ENCODE measurements around the gene PDE2A. TPM values are rescaled to one million over a fixed set of nuclear protein-coding genes. Genes with fewer than 3 reads are reported as not detected.

The PDE2A gene
- polyA plus RNA-seq (2011; rRNA removed) (0.32 and 0.64 TPM in 2 replicates), polyA minus RNA-seq (2011; rRNA and poly(A)+ RNA removed) (0.10 and 0.62 TPM in 2 replicates)

DNA sequence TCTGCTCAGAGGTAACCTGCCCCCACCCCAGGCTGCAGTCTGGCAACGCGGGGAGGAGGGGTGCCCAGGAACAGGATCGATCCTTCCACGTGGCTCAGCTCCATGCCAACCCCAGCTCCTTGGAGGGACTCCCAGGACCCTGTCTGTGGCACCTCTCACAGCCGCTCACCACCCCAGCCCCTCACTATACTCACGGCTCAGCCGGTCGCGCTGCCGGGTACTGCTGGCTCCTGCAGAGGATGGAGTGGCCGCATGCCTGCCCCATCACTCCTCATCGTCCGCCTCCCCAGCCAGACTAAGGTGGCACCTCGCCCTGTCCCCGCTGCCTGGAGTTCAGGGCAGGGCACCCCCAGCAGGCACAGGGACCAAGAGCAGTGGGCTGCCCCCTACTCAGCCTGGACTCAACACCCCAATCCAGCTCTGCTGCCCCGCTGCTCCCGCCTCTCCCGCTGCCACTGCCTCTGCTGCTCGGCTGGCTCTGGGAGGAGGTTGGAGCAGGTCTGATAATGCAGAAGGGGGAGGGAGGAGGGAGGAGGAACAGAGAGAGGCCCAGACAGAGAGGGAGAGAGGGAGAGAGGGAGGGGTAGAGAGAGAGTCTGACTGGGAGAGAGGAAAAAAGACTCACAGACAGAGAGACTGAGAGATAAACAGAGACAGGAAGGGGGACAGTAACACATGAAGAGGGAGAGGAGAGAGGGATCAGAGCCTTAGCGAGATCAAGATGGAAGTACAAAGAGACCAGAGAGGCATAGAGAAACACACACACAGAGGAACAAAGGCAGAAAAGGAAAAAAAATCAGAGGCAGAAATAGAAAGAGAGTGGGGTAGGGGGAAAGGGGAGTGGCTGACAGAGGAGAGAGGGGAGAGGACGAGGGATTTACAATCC is at the start of gene PDE2A:
PDE2A (minus strand) TSS at position 480 of the 886 bp plus-strand sequence; CDS start at position 265, 215 bp downstream.
- POLR2A ChIA-PET: no interaction called here
- TF ChIP-seq CTCF (IDR thresholded peaks at IDR 0.05; ENCODE audit: insufficient read depth, low read depth, low read length): no peak
- Histone ChIP-seq H3K27me3 (ENCODE audit: control insufficient read depth, insufficient read depth, low read length) (peaks cover 47% of the 10 kb centered on the region), H3K36me3 (ENCODE audit: control insufficient read depth, insufficient read depth, low read length) (no peaks in the 10 kb centered on the region), H3K4me3 (ENCODE audit: low read depth, low read length) (no peak within 1 kb of the TSS)
- CTCF ChIA-PET: interaction anchor here (0.7 to 2.8 kb wide), 3 partner anchors 10 to 203 kb away, joined by 4 to 23 read pairs (median 8); no protein-coding TSS in a partner anchor
- DNase-seq (ENCODE audit: low read depth): no peak

- CTCF ChIA-PET: interaction anchor here (1.3 to 14.8 kb wide), 4 partner anchors 14 to 456 kb away, joined by 3 to 139 read pairs (median 30); partner anchors contain the start of genes ATG16L2 and STARD10
- DNase-seq (ENCODE audit: low read depth): no peak
- POLR2A ChIA-PET: no interaction called here
Observed at GRCh38 chr11:72723508-72723907, 49.3 kb upstream of the PDE2A start.

DNA sequence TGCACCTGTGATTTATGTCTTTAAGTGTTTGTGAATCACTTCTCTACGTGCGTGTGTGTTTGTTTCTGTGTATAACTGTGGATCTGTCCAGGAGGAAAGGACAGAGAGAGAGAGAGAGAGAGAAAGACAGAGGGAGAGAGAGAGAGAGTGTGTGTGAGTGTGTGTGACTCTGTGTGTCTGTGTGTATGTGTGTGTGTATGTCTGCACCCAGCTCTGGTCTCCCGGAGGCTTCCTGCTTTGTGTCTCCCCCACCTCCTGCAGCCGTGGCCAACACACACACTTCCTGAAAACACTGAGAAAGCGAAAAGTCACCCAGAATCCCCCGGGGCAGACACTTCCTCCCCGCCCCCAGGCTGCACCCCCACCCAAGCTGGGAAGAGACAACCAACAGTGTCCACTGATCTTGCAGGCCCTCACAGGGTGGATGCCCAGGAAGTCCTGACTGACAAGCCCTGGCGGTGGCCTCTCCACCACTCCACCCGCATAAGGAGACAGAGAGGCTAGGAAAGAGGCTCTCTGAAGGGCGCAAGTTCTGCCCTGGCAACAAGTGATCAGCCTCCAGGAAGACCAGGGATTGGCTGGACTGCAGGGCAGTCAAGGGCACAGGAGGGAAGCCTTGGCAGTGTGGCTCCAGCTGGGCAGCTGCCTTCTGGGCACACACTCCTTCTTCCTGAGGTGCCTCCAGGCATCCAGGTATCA is 48.0 kb upstream of the PDE2A start:
- no peaks in the 10 kb centered on the region for H3K27me3 ChIP-seq (ENCODE audit: control insufficient read depth, insufficient read depth, low read length)
- POLR2A ChIA-PET: interaction anchor here (0.6 kb wide), 2 partner anchors 553 to 586 kb away, joined by 11 to 12 read pairs; partner anchors contain the start of gene ARHGEF17
- no peak for TF ChIP-seq CTCF (IDR thresholded peaks at IDR 0.05; ENCODE audit: insufficient read depth, low read depth, low read length)
- CTCF ChIA-PET: interaction anchor here (0.6 to 14.8 kb wide), 7 partner anchors 38 to 464 kb away, joined by 4 to 139 read pairs (median 6); partner anchors contain the start of genes ATG16L2, FCHSD2 and STARD10
- peak; percentile 46 for DNase-seq (ENCODE audit: low read depth)
- H3K4me3 ChIP-seq (ENCODE audit: low read depth, low read length): peak overlapping the region; percentile 50
- peaks cover 7% of the 10 kb centered on the region for H3K36me3 ChIP-seq (ENCODE audit: control insufficient read depth, insufficient read depth, low read length)

More at GRCh38 chr11:72723508-72723907, 49.3 kb upstream of the PDE2A start:
- H3K27me3 ChIP-seq (ENCODE audit: control insufficient read depth, insufficient read depth, low read length): no peaks in the 10 kb centered on the region
- 0 out of 2 replicates have a peak, but pooled peaks cover 4% of the 10 kb centered on the region for H3K36me3 ChIP-seq (ENCODE audit: control insufficient read depth, insufficient read depth, low read length)
- no peak overlapping the region for H3K4me3 ChIP-seq (ENCODE audit: low read depth, low read length)
- TF ChIP-seq CTCF (IDR thresholded peaks at IDR 0.05; ENCODE audit: insufficient read depth, low read depth, low read length): no peak

DNA sequence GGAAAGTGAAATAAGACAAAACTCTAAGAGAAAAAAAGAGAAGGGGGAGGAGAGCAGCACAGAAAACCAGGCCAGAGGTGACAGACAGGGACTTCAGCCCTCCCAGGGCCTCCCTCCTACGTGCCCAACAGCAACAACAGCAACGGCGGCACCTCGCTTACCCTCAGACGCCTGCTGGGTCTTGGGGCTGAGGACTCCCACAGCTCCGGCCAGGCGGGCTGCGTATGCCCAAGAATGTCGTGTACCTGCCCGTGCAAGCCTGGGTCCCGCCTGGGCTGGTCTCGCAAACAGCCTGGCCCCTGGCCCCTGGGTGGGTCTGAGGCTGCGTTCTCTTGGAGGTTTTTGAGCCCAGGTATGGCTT is 47.4 kb upstream of the PDE2A start:
- ChIA-PET POLR2A (no interaction called here), CTCF (interaction anchor here (0.6 to 14.8 kb wide), 7 partner anchors 38 to 464 kb away, joined by 4 to 139 read pairs (median 6); partner anchors contain the start of genes ATG16L2, FCHSD2 and STARD10)
- no peak for DNase-seq (ENCODE audit: low read depth)
- Histone ChIP-seq H3K27me3 (ENCODE audit: control insufficient read depth, insufficient read depth, low read length) (no peaks in the 10 kb centered on the region), H3K36me3 (ENCODE audit: control insufficient read depth, insufficient read depth, low read length) (peaks cover 9% of the 10 kb centered on the region), H3K4me3 (ENCODE audit: low read depth, low read length) (peak overlapping the region; percentile 50)
- no peak for TF ChIP-seq CTCF (IDR thresholded peaks at IDR 0.05; ENCODE audit: insufficient read depth, low read depth, low read length)

Measured in BJ (cell line).